Neuron (in vitro differentiated cells): ENCODE measurements around the gene DSCAML1.

Experiments
- H2AFZ ChIP-seq: one replicate; pipeline ENCODE4 v1.6.1; 2013; ENCODE audit warnings: low read depth, mild to moderate bottlenecking, inconsistent platforms, low read length, moderate library complexity
- H3K27me3 ChIP-seq: one replicate; pipeline ENCODE4 v1.6.1; 2013; ENCODE audit warnings: low read length; ENCODE audit not compliant: insufficient read depth
- H3K36me3 ChIP-seq: one replicate; pipeline ENCODE4 v1.6.1; 2013; ENCODE audit warnings: low read length; ENCODE audit not compliant: insufficient read depth
- H3K4me1 ChIP-seq: one replicate; pipeline ENCODE4 v1.6.1; 2013; ENCODE audit warnings: low read length; ENCODE audit not compliant: insufficient read depth
- H3K4me3 ChIP-seq: 2 replicates; pipeline ENCODE4 v1.5.1; 2013; ENCODE audit warnings: mild to moderate bottlenecking, low read length, moderate library complexity
- H3K9me3 ChIP-seq: one replicate; pipeline ENCODE4 v1.6.1; 2013; ENCODE audit warnings: low read length

The DSCAML1 gene

GRCh38 chr11:117564321-117564720, 232.7 kb downstream of the DSCAML1 start:
- Histone ChIP-seq H3K27me3 (no peaks in the 10 kb centered on the region), H3K4me1 (no peaks in the 10 kb centered on the region), H3K4me3 (no peak overlapping the region), H3K36me3 (no peaks in the 10 kb centered on the region), H2AFZ (no peak overlapping the region), H3K9me3 (no peaks in the 10 kb centered on the region)

GRCh38 chr11:117563556-117563955, 233.5 kb downstream of the DSCAML1 start:
- Histone ChIP-seq H2AFZ (no peak overlapping the region), H3K4me3 (no peak overlapping the region), H3K9me3 (no peaks in the 10 kb centered on the region), H3K27me3 (no peaks in the 10 kb centered on the region), H3K4me1 (no peaks in the 10 kb centered on the region), H3K36me3 (no peaks in the 10 kb centered on the region)

- no peaks in the 10 kb centered on the region for H3K27me3 ChIP-seq
Observed at GRCh38 chr11:117562136-117562535, 234.9 kb downstream of the DSCAML1 start.

GRCh38 chr11:117560780-117561530, 236.1 kb downstream of the DSCAML1 start:
- H3K27me3 ChIP-seq: no peaks in the 10 kb centered on the region
- H3K4me1 ChIP-seq: no peaks in the 10 kb centered on the region

More at GRCh38 chr11:117562136-117562535, 234.9 kb downstream of the DSCAML1 start:
- H2AFZ ChIP-seq: no peak overlapping the region
- no peaks in the 10 kb centered on the region for H3K9me3 ChIP-seq
- no peaks in the 10 kb centered on the region for H3K36me3 ChIP-seq
- no peak overlapping the region for H3K4me3 ChIP-seq
- no peaks in the 10 kb centered on the region for H3K4me1 ChIP-seq

GRCh38 chr11:117559698-117560097, 237.3 kb downstream of the DSCAML1 start:
- Histone ChIP-seq H3K36me3 (no peaks in the 10 kb centered on the region), H3K4me1 (no peaks in the 10 kb centered on the region), H3K4me3 (no peak overlapping the region), H3K9me3 (no peaks in the 10 kb centered on the region), H3K27me3 (no peaks in the 10 kb centered on the region), H2AFZ (no peak overlapping the region)

More at GRCh38 chr11:117560780-117561530, 236.1 kb downstream of the DSCAML1 start:
- Histone ChIP-seq H3K36me3 (no peaks in the 10 kb centered on the region), H3K9me3 (no peaks in the 10 kb centered on the region), H2AFZ (no peak overlapping the region), H3K4me3 (no peak overlapping the region)

GRCh38 chr11:117557361-117557760, 239.7 kb downstream of the DSCAML1 start:
- no peaks in the 10 kb centered on the region for H3K4me1 ChIP-seq
- H3K9me3 ChIP-seq: no peaks in the 10 kb centered on the region
- H3K27me3 ChIP-seq: no peaks in the 10 kb centered on the region
- H3K4me3 ChIP-seq: no peak overlapping the region
- H2AFZ ChIP-seq: no peak overlapping the region
- no peaks in the 10 kb centered on the region for H3K36me3 ChIP-seq

GRCh38 chr11:117554601-117555333, 242.2 kb downstream of the DSCAML1 start:
- no peaks in the 10 kb centered on the region for H3K36me3 ChIP-seq
- H3K27me3 ChIP-seq: no peaks in the 10 kb centered on the region
- H3K9me3 ChIP-seq: no peaks in the 10 kb centered on the region
- H3K4me3 ChIP-seq: no peak overlapping the region
- H3K4me1 ChIP-seq: no peaks in the 10 kb centered on the region
- H2AFZ ChIP-seq: no peak overlapping the region

- Histone ChIP-seq H3K36me3 (no peaks in the 10 kb centered on the region), H3K4me3 (no peak overlapping the region), H3K4me1 (no peaks in the 10 kb centered on the region), H2AFZ (no peak overlapping the region), H3K9me3 (no peaks in the 10 kb centered on the region), H3K27me3 (no peaks in the 10 kb centered on the region)
Observed at GRCh38 chr11:117552626-117553025, 244.4 kb downstream of the DSCAML1 start.

- Histone ChIP-seq H3K9me3 (no peaks in the 10 kb centered on the region), H3K4me1 (peaks cover 7% of the 10 kb centered on the region), H3K36me3 (no peaks in the 10 kb centered on the region), H3K27me3 (no peaks in the 10 kb centered on the region), H3K4me3 (no peak overlapping the region), H2AFZ (no peak overlapping the region)
Observed at GRCh38 chr11:117551761-117552343, 245.2 kb downstream of the DSCAML1 start.

- H3K27me3 ChIP-seq: no peaks in the 10 kb centered on the region
- no peak overlapping the region for H2AFZ ChIP-seq
- no peaks in the 10 kb centered on the region for H3K36me3 ChIP-seq
- no peak overlapping the region for H3K4me3 ChIP-seq
- H3K9me3 ChIP-seq: no peaks in the 10 kb centered on the region
- peaks cover 21% of the 10 kb centered on the region for H3K4me1 ChIP-seq
Observed at GRCh38 chr11:117550466-117550865, 246.6 kb downstream of the DSCAML1 start.

GRCh38 chr11:117549417-117549816, 247.6 kb downstream of the DSCAML1 start:
- H3K36me3 ChIP-seq: no peaks in the 10 kb centered on the region
- no peaks in the 10 kb centered on the region for H3K27me3 ChIP-seq
- H3K9me3 ChIP-seq: no peaks in the 10 kb centered on the region
- no peak overlapping the region for H2AFZ ChIP-seq
- peaks cover 24% of the 10 kb centered on the region for H3K4me1 ChIP-seq
- H3K4me3 ChIP-seq: no peak overlapping the region

GRCh38 chr11:117548876-117549275, 248.1 kb downstream of the DSCAML1 start:
- H3K27me3 ChIP-seq: no peaks in the 10 kb centered on the region
- no peak overlapping the region for H2AFZ ChIP-seq
- H3K4me3 ChIP-seq: no peak overlapping the region
- H3K4me1 ChIP-seq: peaks cover 24% of the 10 kb centered on the region
- no peaks in the 10 kb centered on the region for H3K9me3 ChIP-seq
- no peaks in the 10 kb centered on the region for H3K36me3 ChIP-seq

- Histone ChIP-seq H3K4me3 (no peak overlapping the region), H3K27me3 (no peaks in the 10 kb centered on the region), H3K4me1 (peaks cover 24% of the 10 kb centered on the region)
Observed at GRCh38 chr11:117547946-117548345, 249.1 kb downstream of the DSCAML1 start.

More at GRCh38 chr11:117547946-117548345, 249.1 kb downstream of the DSCAML1 start:
- Histone ChIP-seq H2AFZ (no peak overlapping the region), H3K9me3 (no peaks in the 10 kb centered on the region), H3K36me3 (no peaks in the 10 kb centered on the region)
